ENCODE results near the gene PPIL6. TPM values are rescaled to one million over a fixed set of nuclear protein-coding genes. Genes with fewer than 3 reads are reported as not detected.

Gene PPIL6
- 0.61 to 0.76 TPM (median 0.69 TPM) in 3 replicates for total RNA-seq (2021)
- Bru-seq, nascent RNA, result percentile 33 among the genes with signal in this experiment
- long read RNA-seq, experiment 1, partial matches to known transcripts, result 0 of 4 reads
- long read RNA-seq, experiment 1, other reads (novel, unspliced or antisense), result 4 of 4 reads
- long read RNA-seq, experiment 2, full-length matches to known transcripts, result 1 of 2 reads
- long read RNA-seq, experiment 2, partial matches to known transcripts, result 0 of 2 reads
- long read RNA-seq, experiment 2, other reads (novel, unspliced or antisense), result 1 of 2 reads
- long read RNA-seq, experiment 3, result 0 reads

DNA sequence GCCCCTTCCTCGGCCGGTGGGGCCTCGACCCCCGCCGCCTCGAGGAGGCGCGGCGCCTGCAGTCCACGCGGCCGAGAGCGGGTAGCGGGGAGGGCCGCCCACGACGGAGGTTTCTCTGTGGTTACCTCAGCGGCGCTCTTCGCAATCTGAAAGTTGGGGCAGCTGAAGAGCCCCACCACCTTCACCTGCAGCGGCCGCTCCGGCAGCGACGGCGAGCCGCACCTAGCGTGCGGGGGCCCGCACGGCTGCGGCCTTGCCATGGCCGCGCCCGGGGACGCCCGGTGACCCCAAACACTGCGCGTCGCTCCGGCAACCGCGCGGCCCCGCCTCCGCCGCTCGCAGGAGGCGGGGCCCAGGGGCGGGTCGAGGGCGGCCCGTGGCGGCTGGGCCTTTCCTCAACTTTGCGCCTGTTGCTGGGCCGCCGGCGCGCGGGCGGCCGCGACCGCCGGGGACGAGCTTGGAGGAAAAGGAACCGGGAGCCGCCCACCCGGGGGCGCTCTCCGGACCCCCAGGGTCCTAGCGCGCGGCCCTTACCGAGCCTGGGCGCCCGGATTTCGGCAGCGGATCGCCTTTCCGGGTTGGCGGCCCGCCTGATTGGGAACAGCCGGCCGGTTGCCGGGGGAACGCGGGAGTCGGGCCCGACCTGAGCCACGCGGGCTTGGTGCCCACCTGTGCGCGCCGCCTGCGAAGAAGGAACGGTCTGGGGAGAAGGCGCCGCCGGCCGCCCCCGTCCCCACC is at the start of gene PPIL6, which contains the start of gene SMPD2:
PPIL6 (minus strand) TSS at position 298 of the 738 bp plus-strand sequence; CDS start at position 260, 38 bp downstream.
SMPD2 (plus strand) TSS at position 394 of the 738 bp plus-strand sequence. CDS start 398 bp downstream, outside the sequence.
- H3K27ac Mint-ChIP-seq, result peak within 1 kb of the TSS; percentile 32; the same call in 1 of the 2 replicates
- H3K4me1 Mint-ChIP-seq, result peaks cover 14% of the 10 kb centered on the region; the same call in 1 of the 2 replicates
- no peaks in the 10 kb centered on the region for H3K9me3 Mint-ChIP-seq
- ChIA-PET POLR2A (interaction anchor here (0.6 to 3.1 kb wide), 6 partner anchors 14 to 346 kb away, joined by 3 to 13 read pairs (median 4); partner anchors contain the start of genes CD164, MICAL1, SESN1 and ZBTB24), CTCF (interaction anchor here (0.7 to 2.5 kb wide), 15 partner anchors 10 to 599 kb away, joined by 3 to 24 read pairs (median 5); partner anchors contain the start of gene MICAL1)
- H3K36me3 Mint-ChIP-seq, result peaks cover 10% of the 10 kb centered on the region
- DNase-seq (ENCODE audit: low spot score) (peak; percentile 88), ATAC-seq (peak; percentile 82)
- peak within 1 kb of the TSS; percentile 92 for H3K4me3 Mint-ChIP-seq
- H3K27me3 Mint-ChIP-seq (ENCODE audit: low read depth), result peaks cover 7% of the 10 kb centered on the region
- TF ChIP-seq, protein P1, sequence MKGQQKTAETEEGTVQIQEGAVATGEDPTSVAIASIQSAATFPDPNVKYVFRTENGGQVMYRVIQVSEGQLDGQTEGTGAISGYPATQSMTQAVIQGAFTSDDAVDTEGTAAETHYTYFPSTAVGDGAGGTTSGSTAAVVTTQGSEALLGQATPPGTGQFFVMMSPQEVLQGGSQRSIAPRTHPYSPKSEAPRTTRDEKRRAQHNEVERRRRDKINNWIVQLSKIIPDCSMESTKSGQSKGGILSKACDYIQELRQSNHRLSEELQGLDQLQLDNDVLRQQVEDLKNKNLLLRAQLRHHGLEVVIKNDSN (CRISPR knock-in tag; IDR thresholded peaks at IDR 0.05), result no peak
- TF ChIP-seq, protein P2, sequence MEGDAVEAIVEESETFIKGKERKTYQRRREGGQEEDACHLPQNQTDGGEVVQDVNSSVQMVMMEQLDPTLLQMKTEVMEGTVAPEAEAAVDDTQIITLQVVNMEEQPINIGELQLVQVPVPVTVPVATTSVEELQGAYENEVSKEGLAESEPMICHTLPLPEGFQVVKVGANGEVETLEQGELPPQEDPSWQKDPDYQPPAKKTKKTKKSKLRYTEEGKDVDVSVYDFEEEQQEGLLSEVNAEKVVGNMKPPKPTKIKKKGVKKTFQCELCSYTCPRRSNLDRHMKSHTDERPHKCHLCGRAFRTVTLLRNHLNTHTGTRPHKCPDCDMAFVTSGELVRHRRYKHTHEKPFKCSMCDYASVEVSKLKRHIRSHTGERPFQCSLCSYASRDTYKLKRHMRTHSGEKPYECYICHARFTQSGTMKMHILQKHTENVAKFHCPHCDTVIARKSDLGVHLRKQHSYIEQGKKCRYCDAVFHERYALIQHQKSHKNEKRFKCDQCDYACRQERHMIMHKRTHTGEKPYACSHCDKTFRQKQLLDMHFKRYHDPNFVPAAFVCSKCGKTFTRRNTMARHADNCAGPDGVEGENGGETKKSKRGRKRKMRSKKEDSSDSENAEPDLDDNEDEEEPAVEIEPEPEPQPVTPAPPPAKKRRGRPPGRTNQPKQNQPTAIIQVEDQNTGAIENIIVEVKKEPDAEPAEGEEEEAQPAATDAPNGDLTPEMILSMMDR (IDR thresholded peaks at IDR 0.05), result peak; percentile 40; the same call in 1 of the 2 replicates
- TF ChIP-seq MYBL2 (CRISPR knock-in tag; IDR thresholded peaks at IDR 0.05), result 0 out of 2 replicates have a peak, but pooled peaks have one; percentile 74
- TF ChIP-seq, protein P3, sequence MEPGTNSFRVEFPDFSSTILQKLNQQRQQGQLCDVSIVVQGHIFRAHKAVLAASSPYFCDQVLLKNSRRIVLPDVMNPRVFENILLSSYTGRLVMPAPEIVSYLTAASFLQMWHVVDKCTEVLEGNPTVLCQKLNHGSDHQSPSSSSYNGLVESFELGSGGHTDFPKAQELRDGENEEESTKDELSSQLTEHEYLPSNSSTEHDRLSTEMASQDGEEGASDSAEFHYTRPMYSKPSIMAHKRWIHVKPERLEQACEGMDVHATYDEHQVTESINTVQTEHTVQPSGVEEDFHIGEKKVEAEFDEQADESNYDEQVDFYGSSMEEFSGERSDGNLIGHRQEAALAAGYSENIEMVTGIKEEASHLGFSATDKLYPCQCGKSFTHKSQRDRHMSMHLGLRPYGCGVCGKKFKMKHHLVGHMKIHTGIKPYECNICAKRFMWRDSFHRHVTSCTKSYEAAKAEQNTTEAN (CRISPR knock-in tag; IDR thresholded peaks at IDR 0.05), result no peak
- TF ChIP-seq ZBTB21 (CRISPR knock-in tag; IDR thresholded peaks at IDR 0.05; ENCODE audit: borderline replicate concordance), result 0 out of 2 replicates have a peak, but pooled peaks have one; percentile 38
- TF ChIP-seq, protein P4, sequence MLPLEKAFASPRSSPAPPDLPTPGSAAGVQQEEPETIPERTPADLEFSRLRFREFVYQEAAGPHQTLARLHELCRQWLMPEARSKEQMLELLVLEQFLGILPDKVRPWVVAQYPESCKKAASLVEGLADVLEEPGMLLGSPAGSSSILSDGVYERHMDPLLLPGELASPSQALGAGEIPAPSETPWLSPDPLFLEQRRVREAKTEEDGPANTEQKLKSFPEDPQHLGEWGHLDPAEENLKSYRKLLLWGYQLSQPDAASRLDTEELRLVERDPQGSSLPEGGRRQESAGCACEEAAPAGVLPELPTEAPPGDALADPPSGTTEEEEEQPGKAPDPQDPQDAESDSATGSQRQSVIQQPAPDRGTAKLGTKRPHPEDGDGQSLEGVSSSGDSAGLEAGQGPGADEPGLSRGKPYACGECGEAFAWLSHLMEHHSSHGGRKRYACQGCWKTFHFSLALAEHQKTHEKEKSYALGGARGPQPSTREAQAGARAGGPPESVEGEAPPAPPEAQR (CRISPR knock-in tag; IDR thresholded peaks at IDR 0.05), result no peak
- peak; percentile 20; the same call in 1 of the 2 replicates for TF ChIP-seq ZNF317 (CRISPR knock-in tag; IDR thresholded peaks at IDR 0.05; ENCODE audit: borderline replicate concordance, low read depth)
- TF ChIP-seq, protein P5, sequence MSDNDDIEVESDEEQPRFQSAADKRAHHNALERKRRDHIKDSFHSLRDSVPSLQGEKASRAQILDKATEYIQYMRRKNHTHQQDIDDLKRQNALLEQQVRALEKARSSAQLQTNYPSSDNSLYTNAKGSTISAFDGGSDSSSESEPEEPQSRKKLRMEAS (CRISPR knock-in tag; IDR thresholded peaks at IDR 0.05), result peak; percentile 50; the same call in 1 of the 2 replicates
- TF ChIP-seq ATF1 (CRISPR knock-in tag; IDR thresholded peaks at IDR 0.05), result no peak; the same call in 1 of the 2 replicates
- peak; percentile 7; the same call in 1 of the 2 replicates for TF ChIP-seq NR2C2 (CRISPR knock-in tag; IDR thresholded peaks at IDR 0.05)
- no peak for TF ChIP-seq ZNF263 (CRISPR knock-in tag; IDR thresholded peaks at IDR 0.05; ENCODE audit: low read depth)
- TF ChIP-seq GABPB1 (CRISPR knock-in tag; IDR thresholded peaks at IDR 0.05), result 0 out of 2 replicates have a peak, but pooled peaks have one; percentile 6
- no peak for TF ChIP-seq NFYB (CRISPR knock-in tag; conservative IDR thresholded peaks at IDR 0.05; ENCODE audit: low read depth)
- TF ChIP-seq SMAD3 (CRISPR knock-in tag; IDR thresholded peaks at IDR 0.05; ENCODE audit: borderline replicate concordance), result 0 out of 2 replicates have a peak, but pooled peaks have one; percentile 29
- TF ChIP-seq TEAD1 (CRISPR knock-in tag; IDR thresholded peaks at IDR 0.05), result peak; percentile 34; the same call in 1 of the 2 replicates
- peak; percentile 64 for TF ChIP-seq SP1 (CRISPR knock-in tag; conservative IDR thresholded peaks at IDR 0.05)
- 0 out of 2 replicates have a peak, but pooled peaks have one; percentile 36 for TF ChIP-seq RELA (CRISPR knock-in tag; IDR thresholded peaks at IDR 0.05; ENCODE audit: borderline replicate concordance)
- TF ChIP-seq NR3C1 (CRISPR knock-in tag; conservative IDR thresholded peaks at IDR 0.05; ENCODE audit: low read depth), result no peak
- TF ChIP-seq, protein P6, sequence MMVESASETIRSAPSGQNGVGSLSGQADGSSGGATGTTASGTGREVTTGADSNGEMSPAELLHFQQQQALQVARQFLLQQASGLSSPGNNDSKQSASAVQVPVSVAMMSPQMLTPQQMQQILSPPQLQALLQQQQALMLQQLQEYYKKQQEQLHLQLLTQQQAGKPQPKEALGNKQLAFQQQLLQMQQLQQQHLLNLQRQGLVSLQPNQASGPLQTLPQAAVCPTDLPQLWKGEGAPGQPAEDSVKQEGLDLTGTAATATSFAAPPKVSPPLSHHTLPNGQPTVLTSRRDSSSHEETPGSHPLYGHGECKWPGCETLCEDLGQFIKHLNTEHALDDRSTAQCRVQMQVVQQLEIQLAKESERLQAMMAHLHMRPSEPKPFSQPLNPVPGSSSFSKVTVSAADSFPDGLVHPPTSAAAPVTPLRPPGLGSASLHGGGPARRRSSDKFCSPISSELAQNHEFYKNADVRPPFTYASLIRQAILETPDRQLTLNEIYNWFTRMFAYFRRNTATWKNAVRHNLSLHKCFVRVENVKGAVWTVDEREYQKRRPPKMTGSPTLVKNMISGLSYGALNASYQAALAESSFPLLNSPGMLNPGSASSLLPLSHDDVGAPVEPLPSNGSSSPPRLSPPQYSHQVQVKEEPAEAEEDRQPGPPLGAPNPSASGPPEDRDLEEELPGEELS (CRISPR knock-in tag; IDR thresholded peaks at IDR 0.05), result peak; percentile 60; the same call in 1 of the 2 replicates
- peak; percentile 43; the same call in 1 of the 2 replicates for TF ChIP-seq ZNF232 (CRISPR knock-in tag; IDR thresholded peaks at IDR 0.05)
- TF ChIP-seq, protein P7, sequence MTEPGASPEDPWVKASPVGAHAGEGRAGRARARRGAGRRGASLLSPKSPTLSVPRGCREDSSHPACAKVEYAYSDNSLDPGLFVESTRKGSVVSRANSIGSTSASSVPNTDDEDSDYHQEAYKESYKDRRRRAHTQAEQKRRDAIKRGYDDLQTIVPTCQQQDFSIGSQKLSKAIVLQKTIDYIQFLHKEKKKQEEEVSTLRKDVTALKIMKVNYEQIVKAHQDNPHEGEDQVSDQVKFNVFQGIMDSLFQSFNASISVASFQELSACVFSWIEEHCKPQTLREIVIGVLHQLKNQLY (CRISPR knock-in tag; IDR thresholded peaks at IDR 0.05), result no peak
- peak; percentile 39; the same call in 1 of the 2 replicates for TF ChIP-seq FOXP1 (CRISPR knock-in tag; IDR thresholded peaks at IDR 0.05; ENCODE audit: borderline replicate concordance)
- TF ChIP-seq ZNF138 (CRISPR knock-in tag; conservative IDR thresholded peaks at IDR 0.05), result peak; percentile 77; the same call in 1 of the 2 replicates
- TF ChIP-seq, protein P8, sequence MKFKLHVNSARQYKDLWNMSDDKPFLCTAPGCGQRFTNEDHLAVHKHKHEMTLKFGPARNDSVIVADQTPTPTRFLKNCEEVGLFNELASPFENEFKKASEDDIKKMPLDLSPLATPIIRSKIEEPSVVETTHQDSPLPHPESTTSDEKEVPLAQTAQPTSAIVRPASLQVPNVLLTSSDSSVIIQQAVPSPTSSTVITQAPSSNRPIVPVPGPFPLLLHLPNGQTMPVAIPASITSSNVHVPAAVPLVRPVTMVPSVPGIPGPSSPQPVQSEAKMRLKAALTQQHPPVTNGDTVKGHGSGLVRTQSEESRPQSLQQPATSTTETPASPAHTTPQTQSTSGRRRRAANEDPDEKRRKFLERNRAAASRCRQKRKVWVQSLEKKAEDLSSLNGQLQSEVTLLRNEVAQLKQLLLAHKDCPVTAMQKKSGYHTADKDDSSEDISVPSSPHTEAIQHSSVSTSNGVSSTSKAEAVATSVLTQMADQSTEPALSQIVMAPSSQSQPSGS (CRISPR knock-in tag; IDR thresholded peaks at IDR 0.05; ENCODE audit: borderline replicate concordance, low read depth), result no peak
- TF ChIP-seq ESRRA (CRISPR knock-in tag; IDR thresholded peaks at IDR 0.05; ENCODE audit: borderline replicate concordance), result no peak
